Parathyroid adenoma (tissue), 2 donors: ENCODE data around the gene CENPA.

ENCODE experiments used
- H2AFZ ChIP-seq: fragments of 300-600 bp; sonication (generic); one replicate; pipeline ENCODE4 v1.7.0; 2017; ENCODE audit warnings: antibody characterized with exemption, mild to moderate bottlenecking
- H3K27ac ChIP-seq: fragments of 300-600 bp; sonication (generic); one replicate; pipeline ENCODE4 v1.7.0; 2017
- H3K27me3 ChIP-seq: fragments of 300-600 bp; sonication (generic); one replicate; pipeline ENCODE4 v1.7.0; 2017; ENCODE audit warnings: low read length; ENCODE audit not compliant: control insufficient read depth, insufficient read depth
- H3K36me3 ChIP-seq: fragments of 300-600 bp; sonication (generic); one replicate; pipeline ENCODE4 v1.7.0; 2017; ENCODE audit warnings: low read length; ENCODE audit not compliant: control insufficient read depth, insufficient read depth
- H3K4me1 ChIP-seq: fragments of 300-600 bp; sonication (generic); one replicate; pipeline ENCODE4 v1.7.0; 2017; ENCODE audit warnings: control low read depth
- H3K4me2 ChIP-seq: fragments of 300-600 bp; sonication (generic); one replicate; pipeline ENCODE4 v1.7.0; 2017; ENCODE audit warnings: low read length
- H3K4me3 ChIP-seq: fragments of 300-600 bp; sonication (generic); one replicate; pipeline ENCODE4 v1.7.0; 2017; ENCODE audit warnings: low read depth, low read length
- H3K79me2 ChIP-seq: fragments of 300-600 bp; sonication (generic); one replicate; pipeline ENCODE4 v1.7.0; 2017; ENCODE audit warnings: control low read depth
- H3K9ac ChIP-seq: fragments of 300-600 bp; sonication (generic); one replicate; pipeline ENCODE4 v1.7.0; 2017; ENCODE audit warnings: mild to moderate bottlenecking
- H3K9me3 ChIP-seq: fragments of 300-600 bp; sonication (generic); one replicate; pipeline ENCODE4 v1.7.0; 2017; ENCODE audit warnings: low read length; ENCODE audit not compliant: control insufficient read depth
- CTCF ChIP-seq: fragments of 300-600 bp; sonication (generic); IDR thresholded peaks from one replicate; pipeline ENCODE4 v1.7.0; 2017; ENCODE audit warnings: antibody characterized with exemption, mild to moderate bottlenecking
- donor health status: primary hyperparathyroidism.

Gene CENPA

GRCh38 chr2:26768759-26769088 lies 17.1 kb upstream of the CENPA start:
- peak overlapping the region; percentile 24 for H3K4me2 ChIP-seq
- H3K79me2 ChIP-seq, result peaks cover 10% of the 10 kb centered on the region
- H3K9me3 ChIP-seq, result no peaks in the 10 kb centered on the region
- no peak overlapping the region for H3K4me3 ChIP-seq
- H2AFZ ChIP-seq, result no peak overlapping the region
- H3K4me1 ChIP-seq, result peaks cover 53% of the 10 kb centered on the region
- H3K9ac ChIP-seq, result no peak overlapping the region
- TF ChIP-seq CTCF, result no peak
- no peaks in the 10 kb centered on the region for H3K27me3 ChIP-seq
- H3K36me3 ChIP-seq, result no peaks in the 10 kb centered on the region
- peak overlapping the region; percentile 95 for H3K27ac ChIP-seq

GRCh38 chr2:26769089-26769761 lies 16.6 kb upstream of the CENPA start:
- H3K9ac ChIP-seq, result no peak overlapping the region
- no peaks in the 10 kb centered on the region for H3K27me3 ChIP-seq
- peak overlapping the region; percentile 24 for H3K4me2 ChIP-seq
- no peak for TF ChIP-seq CTCF
- peaks cover 58% of the 10 kb centered on the region for H3K4me1 ChIP-seq
- H3K4me3 ChIP-seq, result no peak overlapping the region
- H2AFZ ChIP-seq, result no peak overlapping the region
- peak overlapping the region; percentile 95 for H3K27ac ChIP-seq
- peaks cover 12% of the 10 kb centered on the region for H3K79me2 ChIP-seq
- no peaks in the 10 kb centered on the region for H3K9me3 ChIP-seq
- no peaks in the 10 kb centered on the region for H3K36me3 ChIP-seq

GRCh38 chr2:26770986-26771586 lies 14.8 kb upstream of the CENPA start:
- H3K4me3 ChIP-seq, result peak overlapping the region; percentile 29
- no peaks in the 10 kb centered on the region for H3K27me3 ChIP-seq
- H3K27ac ChIP-seq, result peak overlapping the region; percentile 95
- no peaks in the 10 kb centered on the region for H3K9me3 ChIP-seq
- no peak overlapping the region for H3K9ac ChIP-seq
- H2AFZ ChIP-seq, result no peak overlapping the region
- H3K4me1 ChIP-seq, result peaks cover 56% of the 10 kb centered on the region
- H3K36me3 ChIP-seq, result no peaks in the 10 kb centered on the region
- peak overlapping the region; percentile 69 for H3K4me2 ChIP-seq
- peak; percentile 37 for TF ChIP-seq CTCF
- peaks cover 22% of the 10 kb centered on the region for H3K79me2 ChIP-seq

GRCh38 chr2:26772064-26773001 lies 13.5 kb upstream of the CENPA start:
- H3K9me3 ChIP-seq, result no peaks in the 10 kb centered on the region
- peak overlapping the region; percentile 69 for H3K4me2 ChIP-seq
- H2AFZ ChIP-seq, result peak overlapping the region; percentile 1
- no peaks in the 10 kb centered on the region for H3K27me3 ChIP-seq
- no peaks in the 10 kb centered on the region for H3K36me3 ChIP-seq
- peaks cover 29% of the 10 kb centered on the region for H3K79me2 ChIP-seq
- H3K27ac ChIP-seq, result peak overlapping the region; percentile 95
- peak overlapping the region; percentile 15 for H3K4me3 ChIP-seq
- peaks cover 56% of the 10 kb centered on the region for H3K4me1 ChIP-seq
- no peak overlapping the region for H3K9ac ChIP-seq
- TF ChIP-seq CTCF, result no peak
